Spleen (tissue), 11 donors: ENCODE results near the gene NUP85. TPM values are rescaled to one million over a fixed set of nuclear protein-coding genes. Genes with fewer than 3 reads are reported as not detected.

Source experiments
- DNase-seq: peaks from one replicate; pipeline ENCODE4 v3.0.0-alpha.2; 2020
- H3K27ac ChIP-seq, 8 donors: fragments of 200-600 bp; sonication (generic) in 7 of 8; 1 replicate in 4 of 8; 2 replicates in 4 of 8; pipeline versions ENCODE4 v1.5.0 to v1.8.0; 2016 to 2021; ENCODE audit warnings: inconsistent platforms in 4 of 8, mild to moderate bottlenecking in 4 of 8, moderate library complexity in 1 of 8
- H3K27me3 ChIP-seq, 7 donors: fragments of 200-600 bp; sonication (generic) in 6 of 7; replicated peaks in 1 of 7; 1 replicate in 4 of 7; 2 replicates in 3 of 7; pipeline versions ENCODE4 v1.5.0 to v1.8.0; 2016 to 2021; ENCODE audit warnings: inconsistent platforms in 3 of 7, mild to moderate bottlenecking in 1 of 7
- H3K36me3 ChIP-seq, 6 donors: fragments of 200-600 bp; sonication (generic) in 5 of 6; 1 replicate in 4 of 6; 2 replicates in 2 of 6; pipeline versions ENCODE4 v1.5.0 to v1.8.0; 2016 to 2021; ENCODE audit warnings: inconsistent platforms in 2 of 6
- H3K4me1 ChIP-seq, 6 donors: fragments of 200-600 bp; sonication (generic) in 5 of 6; 1 replicate in 3 of 6; 2 replicates in 3 of 6; pipeline versions ENCODE4 v1.5.0 to v1.8.0; 2016 to 2021; ENCODE audit warnings: inconsistent platforms in 3 of 6
- H3K4me3 ChIP-seq, 8 donors: fragments of 200-600 bp; sonication (generic) in 7 of 8; 1 replicate in 4 of 8; 2 replicates in 4 of 8; pipeline versions ENCODE4 v1.5.0 to v1.8.0; 2016 to 2021; ENCODE audit warnings: inconsistent platforms in 4 of 8, mild to moderate bottlenecking in 4 of 8, moderate library complexity in 2 of 8
- H3K9me3 ChIP-seq, 8 donors: fragments of 200-600 bp; sonication (generic) in 7 of 8; 1 replicate in 4 of 8; 2 replicates in 4 of 8; pipeline versions ENCODE4 v1.5.0 to v1.8.0; 2016 to 2021; ENCODE audit warnings: inconsistent platforms in 4 of 8
- POLR2A ChIP-seq, 3 donors: fragments of 450-650 bp; IDR thresholded peaks; one replicate each; pipeline ENCODE4 v1.5.1; 2017; ENCODE audit warnings: antibody characterized with exemption in 3 of 3, mild to moderate bottlenecking in 1 of 3
- POLR2AphosphoS5 ChIP-seq, 3 donors: sonication (generic); formaldehyde crosslinking; IDR thresholded peaks; one replicate each; pipeline ENCODE4 v1.5.1; 2017; ENCODE audit warnings: antibody characterized with exemption in 3 of 3
- WGBS, 5 donors: extraction: QIAGEN DNeasy Blood & Tissue Kit in 3 of 5; methylation state at CpG; one replicate each; pipeline versions ENCODE4 v1.1.5 to v1.1.7; 2013 to 2018; 5-methylcytosine and 5-hydroxymethylcytosine counted together
- intact Hi-C: fragments of 100-400 bp; cut with DNase I; formaldehyde crosslinking; loops from one replicate; pipeline ENCODE4 v1.15.0; 2023; ENCODE audit warnings: low total_unique reads
- polyA plus RNA-seq, 3 donors: library from polyadenylated mRNA; stranded (reverse); fragments of 200-250 nt; gene quantifications; one replicate each; pipeline ENCODE4 v1.2.1, GENCODE V29; 2013
- total RNA-seq, 7 donors: library from RNA; depleted of rRNA in 3 of 7; stranded (reverse); fragments of >200 nt in 3 of 7; fragmentation: NEBNext Ultra II Directional in 4 of 7; extraction: Animal tissue kit (Norgen Biotek cat#: 25700) in 4 of 7; gene quantifications; one replicate each; pipeline versions ENCODE4 v1.1.0 to v1.2.1, GENCODE V29; 2016 to 2021
- TF ChIP-seq, protein P1 (sequence below), 11 experiments: fragments of 200-600 bp in 7 of 11; fragments of 450-650 bp in 4 of 11; sonication (generic) in 4 of 11; IDR thresholded peaks in 8 of 11; conservative IDR thresholded peaks in 3 of 11; 1 replicate in 7 of 11; 2 replicates in 4 of 11; pipeline versions ENCODE4 v1.4.0 to v1.8.0; 2016 to 2021; ENCODE audit warnings: antibody characterized with exemption in 11 of 11, inconsistent platforms in 4 of 11, mild to moderate bottlenecking in 1 of 11
- donor health status: healthy with polysubstance abuse.
- donor health status: DM: no; HTN: no; CAD: no; lungs with moderate emphysema.
- donor health status: DM: no; HTN: no; CAD: no.
- donor health status: Bipolar disorder and iron deficiency.
- donor health status: healthy.
- donor health status: DM: no; HTN: no; CAD: no.
- donor health status: DM: yes; HTN: yes; CAD: no.

NUP85 gene
- total and polyA plus RNA-seq, 10 donors: 35.5 to 83.8 (median 63.9) TPM

DNA sequence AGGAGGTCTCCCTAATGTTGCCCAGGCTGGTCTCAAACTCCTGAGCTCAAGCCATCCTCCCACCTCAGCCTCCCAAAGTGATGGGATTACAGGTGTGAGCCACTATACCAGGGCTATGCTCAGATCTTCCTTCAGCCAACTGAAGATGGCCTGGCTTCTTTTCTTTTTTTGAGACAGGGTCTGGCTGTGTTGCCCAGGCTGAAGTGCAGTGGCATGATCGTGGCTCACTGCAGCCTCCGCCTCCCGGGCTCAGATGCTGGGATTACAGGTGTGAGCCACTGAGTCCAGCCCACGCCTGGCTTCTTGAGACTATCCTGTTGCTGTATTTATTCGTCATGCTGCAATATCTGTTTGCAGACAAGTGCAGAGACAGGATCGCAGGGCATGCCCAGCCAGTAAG is 79.6 kb downstream of the NUP85 start:
- Histone ChIP-seq H3K4me3 (no peak overlapping the region), H3K27me3 (no peaks in the 10 kb centered on the region), H3K4me1 (peaks cover 6 to 29% (median 20%) of the 10 kb centered on the region in 6 donors), H3K36me3 (peaks cover 0 to 64% (median 35%) of the 10 kb centered on the region in 6 donors), H3K27ac (no peak overlapping the region), H3K9me3 (no peaks in the 10 kb centered on the region)
- TF ChIP-seq, protein P1, sequence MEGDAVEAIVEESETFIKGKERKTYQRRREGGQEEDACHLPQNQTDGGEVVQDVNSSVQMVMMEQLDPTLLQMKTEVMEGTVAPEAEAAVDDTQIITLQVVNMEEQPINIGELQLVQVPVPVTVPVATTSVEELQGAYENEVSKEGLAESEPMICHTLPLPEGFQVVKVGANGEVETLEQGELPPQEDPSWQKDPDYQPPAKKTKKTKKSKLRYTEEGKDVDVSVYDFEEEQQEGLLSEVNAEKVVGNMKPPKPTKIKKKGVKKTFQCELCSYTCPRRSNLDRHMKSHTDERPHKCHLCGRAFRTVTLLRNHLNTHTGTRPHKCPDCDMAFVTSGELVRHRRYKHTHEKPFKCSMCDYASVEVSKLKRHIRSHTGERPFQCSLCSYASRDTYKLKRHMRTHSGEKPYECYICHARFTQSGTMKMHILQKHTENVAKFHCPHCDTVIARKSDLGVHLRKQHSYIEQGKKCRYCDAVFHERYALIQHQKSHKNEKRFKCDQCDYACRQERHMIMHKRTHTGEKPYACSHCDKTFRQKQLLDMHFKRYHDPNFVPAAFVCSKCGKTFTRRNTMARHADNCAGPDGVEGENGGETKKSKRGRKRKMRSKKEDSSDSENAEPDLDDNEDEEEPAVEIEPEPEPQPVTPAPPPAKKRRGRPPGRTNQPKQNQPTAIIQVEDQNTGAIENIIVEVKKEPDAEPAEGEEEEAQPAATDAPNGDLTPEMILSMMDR (IDR thresholded peaks at IDR 0.05 in 8 of 11, conservative IDR thresholded peaks at IDR 0.05 in 3 of 11): no peak
- TF ChIP-seq POLR2AphosphoS5 (IDR thresholded peaks at IDR 0.05) (no peak), POLR2A (IDR thresholded peaks at IDR 0.05) (no peak)
- 79 to 94% (median 86%) methylated on average over 6 of the region's 6 CpGs for WGBS, 5 donors
- DNase-seq: no peak
- intact Hi-C loops: no loop called here

Other genes starting within 250 kb of the NUP85 start
- gene HID1, start 232.9 kb upstream of the NUP85 start, total RNA-seq: 10 to 100 TPM; 11.9 to 39.4 (median 26.5) TPM
- 10 to 100 TPM in 2 of 3 donors, 1 to 10 TPM in 1; 5.2 to 23.8 (median 17.2) TPM for gene HID1, start 232.9 kb upstream of the NUP85 start, polyA plus RNA-seq
- gene CDR2L, start 218.0 kb upstream of the NUP85 start, total RNA-seq: 1 to 10 TPM; 1.5 to 6.0 (median 3.0) TPM
- 1 to 10 TPM in 1 of 3 donors, under 1 TPM in 2; 0.48 to 1.5 (median 0.85) TPM for gene CDR2L, start 218.0 kb upstream of the NUP85 start, polyA plus RNA-seq
- 10 to 100 TPM; 16.5 to 60.7 (median 20.5) TPM for gene MRPL58, start 193.0 kb upstream of the NUP85 start, total RNA-seq
- gene MRPL58, start 193.0 kb upstream of the NUP85 start, polyA plus RNA-seq: 10 to 100 TPM; 33.1 to 43.3 (median 41.6) TPM
- 100 to 1,000 TPM; 124 to 164 (median 137) TPM for gene ATP5PD, start 158.7 kb upstream of the NUP85 start, total RNA-seq
- gene ATP5PD, start 158.7 kb upstream of the NUP85 start, polyA plus RNA-seq: 100 to 1,000 TPM; 257 to 312 (median 270) TPM
- 10 to 100 TPM; 23.0 to 28.4 (median 25.5) TPM for gene KCTD2, start 158.5 kb upstream of the NUP85 start, total RNA-seq
- gene KCTD2, start 158.5 kb upstream of the NUP85 start, polyA plus RNA-seq: 10 to 100 TPM; 11.0 to 27.2 (median 11.9) TPM
- 10 to 100 TPM in 6 of 7 donors, 1 to 10 TPM in 1; 9.3 to 31.0 (median 14.9) TPM for gene SLC16A5, start 117.7 kb upstream of the NUP85 start, total RNA-seq
- 1 to 10 TPM; 3.1 to 6.4 (median 4.7) TPM for gene SLC16A5, start 117.7 kb upstream of the NUP85 start, polyA plus RNA-seq
- 10 to 100 TPM; 10.5 to 19.2 (median 14.7) TPM for gene ARMC7, start 95.7 kb upstream of the NUP85 start, total RNA-seq
- 10 to 100 TPM in 2 of 3 donors, 1 to 10 TPM in 1; 7.8 to 12.4 (median 10.0) TPM for gene ARMC7, start 95.7 kb upstream of the NUP85 start, polyA plus RNA-seq
- gene NT5C, start 73.9 kb upstream of the NUP85 start, total RNA-seq: 10 to 100 TPM; 48.2 to 77.9 (median 54.6) TPM
- 100 to 1,000 TPM; 105 to 145 (median 139) TPM for gene NT5C, start 73.9 kb upstream of the NUP85 start, polyA plus RNA-seq
- 100 to 1,000 TPM in 2 of 7 donors, 10 to 100 TPM in 5; 47.1 to 116 (median 92.1) TPM for gene JPT1, start 51.2 kb upstream of the NUP85 start, total RNA-seq
- gene JPT1, start 51.2 kb upstream of the NUP85 start, polyA plus RNA-seq: 100 to 1,000 TPM; 106 to 192 (median 164) TPM
- 100 to 1,000 TPM in 4 of 7 donors, 10 to 100 TPM in 3; 67.7 to 310 (median 251) TPM for gene SUMO2, start 22.7 kb upstream of the NUP85 start, total RNA-seq
- 100 to 1,000 TPM in 2 of 3 donors, 10 to 100 TPM in 1; 97.3 to 127 (median 117) TPM for gene SUMO2, start 22.7 kb upstream of the NUP85 start, polyA plus RNA-seq
- 10 to 100 TPM; 38.0 to 73.7 (median 65.2) TPM for gene GGA3, start 55.9 kb downstream of the NUP85 start, total RNA-seq
- 10 to 100 TPM; 14.1 to 37.9 (median 26.9) TPM for gene GGA3, start 55.9 kb downstream of the NUP85 start, polyA plus RNA-seq
- 10 to 100 TPM; 32.2 to 38.4 (median 35.1) TPM for gene MRPS7, start 56.2 kb downstream of the NUP85 start, total RNA-seq
- 10 to 100 TPM; 39.1 to 62.7 (median 47.2) TPM for gene MRPS7, start 56.2 kb downstream of the NUP85 start, polyA plus RNA-seq
- gene MIF4GD, start 65.6 kb downstream of the NUP85 start, total RNA-seq: 10 to 100 TPM; 27.1 to 47.3 (median 38.0) TPM
- 10 to 100 TPM; 28.2 to 38.0 (median 34.3) TPM for gene MIF4GD, start 65.6 kb downstream of the NUP85 start, polyA plus RNA-seq
- 10 to 100 TPM; 12.4 to 32.5 (median 19.1) TPM for gene SLC25A19, start 83.8 kb downstream of the NUP85 start, total RNA-seq
- gene SLC25A19, start 83.8 kb downstream of the NUP85 start, polyA plus RNA-seq: 10 to 100 TPM; 18.5 to 21.2 (median 19.2) TPM
- 100 to 1,000 TPM; 180 to 352 (median 238) TPM for gene GRB2, start 200.0 kb downstream of the NUP85 start, total RNA-seq
- 100 to 1,000 TPM in 1 of 3 donors, 10 to 100 TPM in 2; 66.8 to 117 (median 85.2) TPM for gene GRB2, start 200.0 kb downstream of the NUP85 start, polyA plus RNA-seq